COLO829 (cell line): ENCODE results near the gene PUM2.
"Not testable (repeated sequence)": the region's sequence is repeated elsewhere in the genome, so short reads cannot be mapped to it uniquely, and the experiment has no call there.

Experiments
- DNase-seq: peaks from one replicate; pipeline ENCODE4 v3.0.0; 2012; ENCODE audit warnings: low spot score

Gene PUM2

DNA sequence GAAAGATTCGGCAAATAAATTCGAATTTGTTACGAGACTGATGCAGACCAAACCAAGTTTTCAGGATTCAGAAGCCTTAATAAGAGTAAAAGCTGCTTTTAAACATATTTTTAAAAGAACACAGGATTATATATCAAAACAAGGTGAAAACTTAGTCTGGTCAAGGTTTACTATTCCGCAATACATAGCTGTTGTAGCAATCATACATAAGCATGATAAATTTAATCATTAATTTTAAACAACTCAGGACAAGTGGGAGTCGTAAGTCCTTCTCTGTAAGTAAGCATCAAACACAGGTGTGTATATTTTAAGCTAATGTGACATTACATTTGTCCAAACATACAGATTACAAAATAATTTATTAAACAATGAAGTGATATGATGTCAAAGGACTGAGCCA is 57.7 kb downstream of the PUM2 start:
- no peak for DNase-seq

DNA sequence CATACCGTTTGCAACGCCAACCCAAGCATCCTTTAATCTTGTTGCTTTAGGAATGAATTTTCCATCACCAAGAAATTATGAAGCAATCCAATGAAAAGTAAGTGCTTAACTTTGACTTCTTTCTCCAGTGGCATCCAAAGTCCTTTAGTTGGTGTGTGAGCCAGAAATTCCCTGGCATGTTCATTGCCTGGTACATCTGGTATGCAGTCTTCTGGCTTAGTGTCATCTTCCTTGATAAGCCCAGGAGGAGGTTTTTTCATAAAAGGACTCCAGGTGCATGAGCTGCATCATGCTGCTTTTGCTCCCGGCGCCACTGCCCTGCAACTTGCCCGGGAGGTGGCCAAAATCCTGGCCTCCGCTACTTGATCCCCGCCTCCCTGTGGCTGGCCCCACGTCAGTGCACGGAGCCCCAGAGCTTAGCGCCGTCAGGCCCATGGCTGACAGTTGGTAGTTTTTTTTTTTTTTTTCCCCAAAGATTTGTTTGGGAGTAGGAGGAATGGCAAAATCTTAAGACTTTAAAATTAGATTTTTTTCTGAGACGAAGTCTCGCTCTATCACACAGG is 58.7 kb downstream of the PUM2 start:
- DNase-seq, result no peak

DNA sequence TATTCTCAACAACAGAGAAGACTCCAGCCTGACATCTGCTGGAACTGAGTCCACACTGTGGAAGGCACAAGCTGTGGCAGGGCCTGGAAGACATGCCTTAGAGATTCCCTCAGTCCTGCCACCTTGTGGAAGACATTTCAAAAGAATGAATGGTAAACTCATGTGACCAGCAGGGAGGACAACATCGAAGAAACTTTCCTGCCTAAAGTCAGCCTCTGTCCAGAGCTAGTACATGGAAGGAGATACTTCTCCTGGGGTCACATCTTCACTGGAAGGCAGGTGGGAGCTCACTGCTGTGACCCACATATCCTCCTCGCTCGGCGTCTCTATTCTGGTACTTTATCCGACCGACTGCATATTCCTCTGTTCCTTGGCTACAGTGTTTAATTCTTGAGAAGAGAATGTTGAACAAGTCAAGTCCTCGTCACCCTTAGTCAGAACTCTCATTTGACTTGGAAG is 59.5 kb downstream of the PUM2 start:
- peak; percentile 89 for DNase-seq

DNA sequence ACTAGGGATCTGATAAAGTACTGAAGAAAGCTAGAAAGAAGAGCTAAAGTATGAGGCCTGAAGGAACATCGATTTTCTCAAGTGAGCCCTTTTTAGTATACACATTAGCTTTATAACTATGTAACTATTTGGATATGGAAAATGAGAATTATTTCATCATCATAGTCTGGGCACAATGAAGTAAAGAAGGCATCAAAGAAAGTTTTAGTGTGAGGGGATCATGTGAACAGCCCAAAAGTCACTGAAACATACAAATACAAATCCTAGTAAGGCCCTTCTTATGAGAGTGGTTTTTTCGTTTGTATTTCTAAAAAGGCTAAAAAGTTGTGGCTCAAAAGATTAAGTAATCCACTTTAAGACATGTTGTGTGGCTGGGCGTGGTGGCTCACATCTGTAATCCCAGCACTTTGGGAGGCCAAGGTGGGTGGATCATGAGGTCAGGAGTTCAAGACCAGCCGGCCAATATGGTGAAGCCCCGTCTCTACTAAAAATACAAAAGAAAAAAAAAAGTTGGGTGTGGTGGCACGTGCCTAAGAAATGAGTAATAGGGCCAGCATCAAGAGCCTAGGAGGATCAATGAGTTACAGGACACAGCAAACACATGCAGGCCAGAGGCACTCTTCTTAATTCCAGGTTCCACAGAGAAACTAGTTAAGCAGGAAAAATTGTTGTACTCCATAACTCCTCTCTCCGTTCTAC is 61.9 kb downstream of the PUM2 start:
- DNase-seq, result no peak

DNA sequence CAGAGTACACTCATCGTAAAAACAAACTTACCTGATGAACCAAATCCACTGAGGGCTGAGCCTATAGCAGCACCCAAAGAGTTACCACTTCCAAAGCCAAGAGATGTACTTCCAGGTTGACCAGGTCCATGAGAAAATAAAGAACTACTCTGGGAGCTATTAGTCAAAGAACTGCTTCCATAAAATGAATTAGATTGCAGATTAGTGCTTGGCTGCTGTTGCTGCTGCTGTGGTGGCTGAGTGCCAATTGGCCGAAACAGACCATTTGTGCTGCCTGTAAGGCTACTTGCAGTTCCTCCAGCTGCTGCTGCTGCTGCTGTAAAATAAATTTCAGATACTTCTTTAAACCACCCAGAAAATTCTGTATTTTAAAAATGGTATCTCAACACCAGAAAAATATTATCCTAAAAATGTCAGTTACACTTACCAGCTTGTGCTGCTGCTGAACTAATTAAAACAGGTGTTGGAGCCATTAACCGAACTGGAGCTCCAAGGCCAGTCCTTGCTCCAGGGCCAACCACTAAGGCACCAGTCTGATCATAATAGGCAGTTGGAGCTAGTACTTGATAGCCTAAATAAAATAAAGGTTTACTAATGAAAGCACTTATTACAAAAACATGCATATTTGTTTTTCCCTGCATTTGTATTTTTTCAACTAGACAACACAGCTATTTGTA is 67.6 kb downstream of the PUM2 start:
- no peak for DNase-seq

DNA sequence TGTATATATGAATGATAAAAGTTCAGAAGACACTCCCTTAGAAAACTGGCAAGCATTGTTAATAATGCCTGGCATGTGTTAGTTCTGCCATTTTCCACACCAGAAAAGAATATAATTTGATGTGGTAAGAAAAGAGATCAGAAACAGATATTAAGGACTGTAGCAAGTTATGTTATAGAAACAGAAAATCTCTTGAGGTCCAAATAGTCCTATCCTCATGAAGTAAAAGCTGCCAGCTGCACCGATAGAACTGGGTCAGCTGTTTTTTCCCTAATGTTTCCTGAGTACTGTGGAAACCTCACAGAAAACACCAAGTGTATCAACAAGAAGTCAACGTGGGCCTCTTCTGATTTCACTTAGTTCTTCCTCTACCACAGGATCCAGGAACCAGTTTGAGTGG is 68.8 kb downstream of the PUM2 start:
- DNase-seq, result no peak

DNA sequence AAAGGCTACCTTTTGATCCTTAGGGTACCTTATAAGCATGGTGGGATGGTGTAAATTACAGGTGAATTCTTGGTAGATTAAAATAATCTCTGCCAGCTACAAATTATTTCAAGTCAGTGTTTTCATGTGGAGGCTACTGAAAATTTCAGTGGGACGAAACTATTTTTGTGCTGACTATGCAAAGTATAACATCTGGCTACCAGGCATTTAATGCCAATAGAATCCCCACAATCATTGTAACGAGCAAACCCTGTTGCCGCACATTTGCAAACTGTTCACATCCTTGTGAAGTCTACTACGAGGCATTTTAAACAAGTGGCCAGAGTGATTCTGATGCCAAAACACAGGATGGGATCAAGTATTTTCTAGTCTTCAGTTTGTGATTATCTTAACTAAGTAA is 77.6 kb downstream of the PUM2 start:
- no peak for DNase-seq

DNA sequence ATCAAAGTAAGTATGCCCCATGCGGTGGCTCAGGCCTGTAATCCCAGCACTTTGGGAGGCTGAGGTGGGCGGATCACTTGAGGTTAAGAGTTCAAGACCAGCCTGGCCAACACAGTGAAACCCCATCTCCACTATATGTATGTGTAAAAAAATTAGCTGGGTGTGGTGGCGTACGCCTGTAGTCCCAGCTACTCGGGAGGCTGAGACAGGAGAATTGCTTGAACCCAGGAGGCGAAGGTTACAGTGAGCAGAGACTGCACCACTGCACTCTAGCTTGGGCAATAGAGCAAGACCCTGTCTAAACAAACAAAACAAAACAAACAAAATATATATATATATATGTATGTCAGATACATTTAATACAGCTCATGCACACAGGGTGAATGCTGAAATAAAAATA is 82.3 kb downstream of the PUM2 start:
- DNase-seq, result not testable (repeated sequence)

DNA sequence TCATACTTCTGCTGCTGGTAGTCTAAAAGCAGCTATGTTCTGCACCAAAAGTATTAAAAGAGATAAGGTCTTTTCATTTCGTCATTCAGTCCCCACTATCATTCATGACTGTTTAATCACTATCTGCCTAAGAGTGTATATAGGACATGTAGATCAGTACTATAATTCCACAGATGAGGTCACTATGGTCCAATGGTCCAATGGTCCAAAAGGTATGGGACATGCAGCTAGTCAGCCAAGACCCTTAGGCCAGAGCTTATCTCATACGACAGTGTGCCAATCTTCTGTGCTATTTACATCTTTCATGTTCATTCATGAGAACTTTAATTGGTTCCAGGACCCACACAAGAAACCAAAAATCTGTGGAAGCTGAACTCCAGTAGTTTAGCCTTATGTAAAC is 83.1 kb downstream of the PUM2 start:
- DNase-seq, result no peak

DNA sequence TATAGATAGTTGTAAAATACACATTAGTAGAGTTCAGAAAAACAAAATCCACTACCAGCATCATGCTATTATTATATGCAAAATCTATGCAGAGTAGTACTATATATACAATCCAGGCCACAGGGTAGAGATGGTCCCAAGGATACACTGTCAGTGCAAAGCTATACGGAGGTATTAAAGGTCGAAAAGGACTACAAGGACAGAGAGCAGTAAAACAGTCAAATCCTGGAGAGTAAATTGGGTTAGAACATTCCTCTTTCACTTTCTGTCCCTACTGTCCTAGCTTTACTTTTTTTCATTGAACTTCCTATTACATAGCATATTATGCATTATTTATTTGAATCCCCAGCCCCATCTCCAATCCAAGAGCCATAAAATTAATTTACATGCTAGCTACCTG is 86.0 kb downstream of the PUM2 start:
- DNase-seq, result no peak

DNA sequence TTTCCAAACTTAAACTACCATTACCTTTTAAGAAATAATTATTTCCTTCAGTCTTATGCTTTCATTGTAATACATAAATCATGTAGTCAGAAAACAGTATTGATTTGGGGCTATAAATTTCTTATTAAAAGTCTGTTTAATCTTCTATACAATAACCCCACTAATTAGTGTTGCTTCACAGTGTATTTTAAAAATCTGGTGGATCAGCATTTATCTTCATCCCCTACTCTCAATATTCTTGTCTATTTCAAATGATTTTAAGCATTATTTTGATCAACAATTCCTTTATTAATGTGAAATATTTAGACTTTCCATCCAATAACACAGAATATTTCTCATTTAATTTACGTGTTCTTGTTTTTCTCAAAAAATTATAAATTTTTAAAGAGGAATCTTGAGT is 93.2 kb downstream of the PUM2 start:
- no peak for DNase-seq

DNA sequence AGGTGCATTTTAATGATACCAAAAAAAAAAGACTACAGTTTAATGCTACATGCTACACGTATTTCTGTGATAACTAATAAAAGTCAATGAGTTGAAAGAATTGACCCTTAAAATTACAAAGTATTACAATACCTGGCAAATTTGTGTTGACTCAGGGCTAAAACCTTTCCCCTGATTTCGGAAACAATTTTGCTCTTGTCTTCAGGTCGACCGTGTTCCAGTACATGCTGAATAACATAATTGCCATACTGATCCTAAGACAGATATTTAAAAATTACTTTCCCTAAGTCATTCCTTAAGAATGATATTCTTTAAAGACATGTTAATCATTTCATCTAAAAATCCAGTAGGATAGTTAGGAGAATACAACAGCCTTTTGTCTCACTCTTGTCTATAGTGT is 95.9 kb downstream of the PUM2 start:
- no peak for DNase-seq

DNA sequence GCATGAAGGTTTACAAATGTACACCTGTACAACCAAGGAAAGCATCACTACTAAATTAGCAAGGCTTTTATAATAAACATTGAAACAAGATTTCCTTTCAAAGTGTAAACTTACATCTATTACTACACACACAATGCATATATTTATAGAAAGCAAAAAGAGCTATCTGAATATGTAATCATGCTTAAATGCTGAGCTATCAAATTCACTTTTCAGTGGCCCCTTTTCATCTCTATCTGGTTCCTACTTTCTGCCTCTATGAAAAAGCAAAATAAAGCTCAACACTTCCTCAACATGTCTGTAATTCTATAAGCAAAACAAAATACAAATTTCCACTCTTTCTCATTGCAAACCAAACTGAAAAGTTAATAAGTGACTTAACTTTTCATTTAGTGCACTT is 100.2 kb downstream of the PUM2 start:
- DNase-seq, result no peak

DNA sequence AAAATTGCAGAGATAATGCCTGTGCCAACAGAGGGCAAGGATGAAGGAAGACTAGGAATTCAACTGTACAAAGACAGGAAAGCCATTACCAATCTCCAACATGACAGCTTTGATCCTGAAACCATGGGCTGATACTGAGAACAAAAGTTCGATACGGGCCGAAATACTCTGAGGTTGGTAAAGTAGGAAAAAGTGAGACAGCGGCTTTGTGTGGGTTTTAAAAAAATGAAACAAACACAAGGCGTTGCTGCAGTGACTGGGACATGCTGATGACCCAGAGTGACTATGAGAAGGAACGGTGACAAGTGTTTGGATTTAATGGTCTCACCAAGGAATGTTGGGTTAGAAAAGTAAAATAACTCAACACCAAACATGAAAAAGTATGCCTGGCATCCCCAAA is 101.5 kb downstream of the PUM2 start:
- no peak for DNase-seq

DNA sequence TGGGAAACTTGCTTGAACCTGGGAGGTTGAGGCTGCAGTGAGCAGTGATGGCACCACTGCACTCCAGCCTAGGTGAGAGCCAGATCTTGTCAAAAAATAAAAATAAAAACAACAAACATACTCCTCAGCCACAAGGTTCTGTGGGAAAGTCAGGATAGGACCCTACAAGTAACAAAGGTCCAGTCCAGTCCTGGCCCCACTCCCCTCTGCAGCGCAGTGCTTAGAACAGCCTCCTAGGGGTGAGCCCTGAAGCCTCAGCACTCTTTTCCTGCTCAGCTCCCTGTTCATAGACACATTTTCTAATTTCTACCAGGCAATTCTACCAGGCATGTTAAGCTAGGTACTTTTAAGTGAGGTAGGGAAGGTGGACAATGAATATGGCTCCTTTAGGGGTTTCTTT is 103.6 kb downstream of the PUM2 start:
- no peak for DNase-seq

DNA sequence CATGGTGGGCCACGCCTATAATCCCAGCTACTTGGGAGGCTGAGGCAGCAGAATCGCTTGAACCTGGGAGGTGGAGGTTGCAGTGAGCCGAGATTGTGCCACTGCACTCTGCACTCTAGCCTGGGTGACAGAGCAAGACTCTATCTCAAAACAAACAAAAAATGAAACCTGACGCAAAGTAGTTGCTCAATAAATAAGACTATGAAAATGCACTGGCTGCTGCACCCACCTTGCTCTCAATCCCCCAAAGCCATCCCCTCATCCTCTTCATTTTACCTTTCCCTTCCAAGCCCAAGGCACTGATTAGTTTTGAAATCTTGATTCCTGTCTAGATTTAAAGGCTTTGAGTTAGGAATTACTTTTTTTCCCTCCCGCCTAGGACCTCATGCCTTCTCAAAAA is 107.0 kb downstream of the PUM2 start:
- DNase-seq, result not testable (repeated sequence)

DNA sequence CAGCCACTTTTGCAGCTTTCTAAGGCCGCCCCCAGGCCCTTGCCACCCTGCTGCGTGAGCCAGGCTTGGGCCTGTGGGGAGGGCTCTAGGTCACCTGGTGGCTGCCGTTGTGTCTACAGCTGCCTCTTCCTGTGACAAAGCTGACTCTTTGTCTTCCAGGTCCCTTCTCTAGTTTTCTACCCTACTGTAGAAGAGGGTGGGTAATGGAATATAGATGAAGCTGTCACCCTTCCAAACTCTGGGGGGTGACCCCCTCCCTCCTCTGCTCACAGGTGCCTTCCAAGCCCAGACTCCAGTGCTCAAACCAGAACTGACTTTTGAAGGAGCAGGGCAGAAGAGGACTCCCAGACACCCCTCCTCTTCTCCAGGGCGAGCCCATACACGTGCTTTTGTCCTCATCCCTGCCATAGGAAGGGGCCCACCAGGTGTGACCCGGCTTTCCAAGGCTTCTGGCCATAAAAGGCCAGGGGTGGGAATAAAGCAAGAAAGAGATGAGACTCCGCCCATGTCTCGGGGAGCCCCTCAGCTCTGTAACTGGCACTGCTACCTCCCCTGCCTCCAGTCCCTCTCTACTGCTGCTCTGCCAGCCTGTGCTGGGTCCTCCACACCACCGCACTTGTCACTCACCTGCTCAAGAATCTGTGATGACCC is 107.8 kb downstream of the PUM2 start:
- DNase-seq, result no peak

DNA sequence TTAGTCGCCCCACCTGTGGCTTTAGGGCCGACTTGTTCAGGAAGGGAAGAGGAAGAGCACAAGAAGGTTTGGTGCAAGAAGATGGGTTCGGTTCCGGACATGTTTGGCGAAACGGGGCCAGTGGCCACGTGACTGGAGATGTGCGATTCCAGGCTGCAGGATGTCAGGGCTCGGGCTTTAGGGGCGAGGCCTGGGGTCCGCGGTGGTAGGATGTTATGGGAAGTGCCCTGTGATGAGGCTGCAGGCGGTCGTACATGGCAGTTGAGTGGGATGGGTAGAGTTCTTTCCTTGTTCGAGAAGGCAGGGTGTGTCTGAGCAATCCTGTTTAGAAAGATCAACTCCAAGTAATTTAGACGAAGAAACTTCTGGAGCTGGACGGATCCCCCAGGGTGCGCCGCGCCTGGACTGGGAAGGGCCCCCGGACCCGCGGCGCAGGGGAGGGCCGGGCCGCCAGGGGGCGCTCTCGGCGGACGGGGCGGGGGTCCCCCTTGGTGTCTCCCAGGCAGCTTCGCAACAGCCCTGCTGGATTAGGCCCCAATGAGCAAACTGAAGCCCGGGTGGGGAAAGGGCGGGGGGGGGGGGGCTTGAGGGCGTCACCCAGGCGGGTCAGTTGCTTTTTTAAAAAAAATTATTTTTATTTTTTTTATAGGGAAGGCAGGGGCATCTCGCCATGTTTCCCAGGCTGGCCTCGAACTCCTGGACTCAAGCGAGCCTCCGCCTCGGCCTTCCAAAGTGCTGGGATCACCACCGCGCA is 108.5 kb downstream of the PUM2 start:
- no peak for DNase-seq

DNA sequence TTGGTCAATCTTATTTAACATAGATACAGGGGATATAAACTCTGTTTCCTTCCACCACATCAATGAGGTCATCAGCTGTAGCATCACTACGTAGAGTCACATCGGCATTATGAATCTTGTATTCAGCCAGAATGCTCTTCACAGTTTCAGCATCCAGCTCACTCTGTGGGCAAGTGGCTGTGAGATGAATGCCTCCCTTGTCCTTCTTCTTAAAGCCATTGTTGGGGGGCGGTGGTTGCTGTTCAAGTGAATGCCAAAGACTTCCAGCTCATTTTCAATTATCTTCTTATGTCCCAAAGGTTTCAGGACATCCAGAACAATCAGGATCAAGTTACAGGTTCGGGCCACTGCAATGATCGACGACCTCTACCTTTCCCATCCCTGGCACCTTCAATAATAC is 110.4 kb downstream of the PUM2 start:
- peak; percentile 27 for DNase-seq

DNA sequence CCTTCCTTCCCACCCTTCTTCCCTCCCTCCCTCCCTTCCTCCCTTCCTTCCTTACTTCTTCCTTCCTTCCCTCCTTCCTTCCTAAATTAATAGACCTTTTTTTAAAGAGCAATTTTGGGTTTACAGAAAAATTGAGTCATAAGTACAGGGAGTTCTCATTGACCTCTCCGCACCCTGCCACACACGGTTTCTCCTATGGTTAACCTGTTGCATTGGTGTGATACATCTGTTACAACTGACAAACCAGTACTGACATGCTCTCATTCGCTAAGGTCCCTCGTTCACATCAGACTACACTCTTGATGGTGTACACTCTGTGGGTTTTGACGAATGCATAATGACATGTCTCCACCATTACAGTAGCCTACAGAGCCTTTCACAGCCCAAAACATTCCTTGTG is 114.1 kb downstream of the PUM2 start:
- no peak for DNase-seq

DNA sequence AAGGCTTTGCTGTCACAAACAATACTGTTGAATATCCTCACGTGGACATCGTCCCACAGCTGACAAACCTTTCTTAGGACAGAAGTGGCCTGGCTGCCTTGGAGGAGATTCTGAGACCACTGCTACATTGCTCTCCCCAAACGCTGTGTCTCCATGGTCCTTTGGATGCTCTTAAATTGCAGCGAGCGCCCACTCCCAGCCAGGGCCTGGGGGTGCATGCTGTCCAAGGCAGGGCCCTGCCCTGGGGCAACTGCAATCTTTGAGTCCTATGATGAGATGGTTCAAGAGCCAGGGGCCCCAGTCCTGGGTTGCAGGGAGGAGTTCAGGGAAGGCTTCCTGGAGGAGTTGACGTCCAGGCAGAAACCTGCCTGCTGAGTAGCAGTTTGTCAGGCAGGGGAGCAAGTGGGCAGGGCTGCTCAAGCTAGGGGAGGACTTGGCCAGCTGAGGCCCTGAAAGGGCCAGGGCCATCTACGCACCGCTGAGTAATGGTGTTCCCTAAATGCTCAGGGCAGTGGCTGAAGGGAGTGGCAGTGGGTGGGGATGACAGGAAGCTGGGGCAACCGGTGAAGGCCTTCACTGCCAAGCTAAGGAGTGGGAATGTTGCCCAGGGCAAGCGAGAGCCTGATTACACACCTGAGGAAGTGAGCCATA is 114.9 kb downstream of the PUM2 start:
- DNase-seq, result no peak

DNA sequence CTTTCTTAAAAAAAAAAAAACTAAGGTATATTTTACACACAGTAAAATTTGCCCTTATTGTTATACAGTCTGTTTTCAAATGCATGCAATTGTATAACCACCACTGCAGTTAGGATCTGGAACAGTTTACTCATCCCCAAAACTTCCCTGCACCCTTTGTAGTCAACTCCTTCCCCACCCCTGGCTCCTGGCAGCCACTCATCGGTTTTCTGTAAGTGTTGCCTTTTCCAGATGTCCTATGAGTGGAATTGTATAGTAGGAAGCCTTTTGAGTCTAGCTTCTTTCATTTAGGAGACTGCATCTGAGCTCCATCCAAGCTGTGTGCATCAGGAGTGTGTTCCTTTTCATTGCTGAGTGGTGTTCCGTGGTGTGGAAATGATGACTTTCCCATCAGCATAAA is 116.0 kb downstream of the PUM2 start:
- DNase-seq, result not testable (repeated sequence)
